GM19463 (cell line): ENCODE measurements around the gene TNNC2.
"Not testable (repeated sequence)": the region's sequence is repeated elsewhere in the genome, so short reads cannot be mapped to it uniquely, and the experiment has no call there.

Source experiments
- ATAC-seq: cut with Tn5 transposase; IDR thresholded peaks from one replicate; pipeline ENCODE4 v1.9.1; 2021; ENCODE audit warnings: mild to moderate bottlenecking, moderate library complexity; ENCODE audit not compliant: unreplicated experiment

The TNNC2 gene

DNA sequence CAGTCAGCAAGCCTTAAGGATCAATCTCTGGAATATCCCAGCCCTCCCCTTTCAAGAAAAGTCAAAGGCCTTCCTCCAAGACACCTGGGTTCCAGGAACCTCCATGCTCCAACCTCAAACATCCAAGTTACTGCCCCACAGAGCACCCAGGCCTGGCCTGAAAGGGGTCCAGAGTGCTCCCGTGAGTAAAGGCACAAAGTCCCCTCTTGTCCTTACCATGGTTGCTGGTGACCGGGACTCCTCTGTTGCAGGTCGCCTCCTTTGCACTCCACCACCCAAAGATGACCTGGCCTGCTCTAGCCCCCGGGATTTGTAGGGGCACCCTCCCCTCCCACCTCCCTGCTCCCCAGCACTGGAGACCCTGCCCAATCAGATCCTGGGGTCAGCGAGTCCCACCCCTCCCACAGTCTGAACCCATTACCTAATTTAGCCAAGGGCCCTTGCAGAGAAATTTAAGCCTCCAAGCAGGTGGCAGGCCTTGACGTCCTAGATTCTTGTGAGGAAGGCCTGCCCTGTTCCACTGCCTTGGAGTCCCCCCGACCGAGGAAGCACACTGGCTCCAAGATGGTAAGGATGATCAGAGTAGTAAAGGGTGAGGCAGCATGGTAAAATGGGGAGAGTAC lies at the start of gene TNNC2:
Gene TNNC2, minus strand, starts transcription at position 283 of the 623 bp plus-strand sequence. Its CDS starts 64 bp downstream, at position 219.
- ATAC-seq = no peak

DNA sequence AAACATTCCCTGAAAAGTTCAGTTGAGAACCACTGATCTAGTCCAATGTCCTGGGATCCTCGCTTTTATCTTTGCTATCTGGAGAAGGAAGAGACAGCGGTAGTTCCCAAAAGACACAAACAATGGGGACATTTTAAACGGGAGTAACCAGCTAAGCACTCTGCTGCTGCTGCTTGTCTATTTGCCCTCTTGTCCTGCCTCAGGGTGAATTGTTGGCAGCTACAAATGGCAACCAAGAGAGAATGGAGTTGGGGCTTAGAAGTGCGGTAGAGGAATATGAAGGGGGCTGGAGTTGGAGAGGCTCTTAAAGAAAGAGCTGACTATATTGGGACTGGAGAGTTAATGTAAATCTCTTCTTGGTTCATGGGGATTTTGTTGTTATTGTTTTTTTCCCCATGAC lies 47.5 kb upstream of the TNNC2 start:
- no peak for ATAC-seq

DNA sequence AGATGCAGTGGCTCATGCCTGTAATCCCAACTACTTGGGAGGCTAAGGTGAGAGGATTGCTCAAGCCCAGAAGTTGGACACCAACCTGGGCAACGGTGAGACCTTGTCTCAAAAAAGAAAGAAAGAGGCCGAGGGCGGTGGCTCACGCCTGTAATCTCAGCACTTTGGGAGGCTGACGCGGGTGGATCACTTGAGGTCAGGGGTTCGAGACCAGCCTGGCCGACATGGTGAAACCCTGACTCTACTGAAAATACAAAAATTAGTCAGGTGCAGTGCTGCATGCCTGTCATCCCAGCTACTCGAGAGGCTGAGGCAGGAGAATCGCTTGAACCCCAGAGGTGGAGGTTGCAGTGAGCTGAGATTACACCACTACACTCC lies 47.0 kb upstream of the TNNC2 start:
- not testable (repeated sequence) for ATAC-seq

DNA sequence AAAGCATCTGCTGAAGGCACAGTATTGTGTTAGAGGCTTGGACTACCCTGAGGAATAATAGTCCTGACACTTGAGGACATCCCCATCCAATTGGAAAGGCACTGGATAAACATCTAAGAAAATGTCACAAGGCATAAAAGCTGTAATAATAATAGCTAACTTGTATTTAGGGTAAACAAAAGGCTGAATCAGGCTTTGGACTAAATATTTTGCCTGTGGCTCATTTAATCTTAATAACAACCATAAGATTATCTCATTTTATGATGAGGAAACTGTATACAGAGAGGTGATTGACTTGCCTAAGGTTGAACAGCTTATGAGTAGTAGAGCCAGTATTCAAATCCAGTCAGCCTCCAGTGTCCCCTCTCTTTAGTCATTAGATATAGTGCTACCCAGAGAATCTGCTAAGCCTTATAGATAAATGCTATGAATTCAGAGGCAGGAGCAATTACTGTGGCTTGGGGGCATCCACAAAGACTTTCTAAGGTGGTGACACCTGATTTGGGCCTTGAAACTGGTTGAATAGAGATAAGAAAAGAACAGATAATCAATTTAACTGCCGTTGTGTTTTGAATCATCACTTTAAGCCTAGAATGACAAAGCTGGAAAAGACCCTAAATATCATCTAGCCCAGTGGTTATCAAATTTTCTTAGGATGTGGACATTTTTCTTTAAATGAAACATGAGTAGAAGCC lies 46.4 kb upstream of the TNNC2 start:
- no peak for ATAC-seq

DNA sequence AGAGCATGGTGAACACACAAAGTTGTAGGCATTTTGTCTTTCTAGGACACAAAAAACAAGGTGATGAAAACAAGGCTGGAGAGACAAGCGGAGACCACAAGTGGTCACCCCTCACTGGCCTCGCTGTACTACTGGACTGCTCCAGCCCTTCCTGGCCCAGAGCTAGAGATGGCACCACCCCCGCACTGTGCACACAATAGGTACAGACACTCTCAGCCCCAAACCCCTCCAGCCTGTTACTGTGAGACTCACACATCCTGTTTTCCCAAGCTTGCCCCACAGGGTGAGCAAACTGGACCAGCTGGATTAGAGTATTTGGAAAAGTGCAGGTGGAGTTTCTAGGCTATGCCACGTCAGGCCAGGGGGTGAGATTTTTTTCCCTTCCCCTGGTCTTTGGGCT lies 45.5 kb upstream of the TNNC2 start:
- no peak for ATAC-seq

DNA sequence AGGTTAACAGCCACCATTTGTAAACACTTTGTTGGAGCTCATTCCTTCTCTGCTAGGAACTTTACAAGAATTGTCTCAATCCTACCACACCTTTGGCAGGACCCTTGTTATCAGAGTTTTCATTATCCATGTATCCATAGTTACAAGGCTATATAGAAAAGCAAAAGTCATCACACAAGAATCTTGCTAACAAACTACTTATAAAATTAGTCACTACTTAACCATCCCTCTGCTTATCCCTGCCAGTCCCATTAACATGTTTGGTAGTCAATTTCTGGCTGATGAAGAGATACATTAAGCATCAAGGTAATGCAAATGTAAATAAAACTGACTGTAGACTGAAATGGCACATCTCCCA lies 40.7 kb upstream of the TNNC2 start:
- no peak for ATAC-seq

DNA sequence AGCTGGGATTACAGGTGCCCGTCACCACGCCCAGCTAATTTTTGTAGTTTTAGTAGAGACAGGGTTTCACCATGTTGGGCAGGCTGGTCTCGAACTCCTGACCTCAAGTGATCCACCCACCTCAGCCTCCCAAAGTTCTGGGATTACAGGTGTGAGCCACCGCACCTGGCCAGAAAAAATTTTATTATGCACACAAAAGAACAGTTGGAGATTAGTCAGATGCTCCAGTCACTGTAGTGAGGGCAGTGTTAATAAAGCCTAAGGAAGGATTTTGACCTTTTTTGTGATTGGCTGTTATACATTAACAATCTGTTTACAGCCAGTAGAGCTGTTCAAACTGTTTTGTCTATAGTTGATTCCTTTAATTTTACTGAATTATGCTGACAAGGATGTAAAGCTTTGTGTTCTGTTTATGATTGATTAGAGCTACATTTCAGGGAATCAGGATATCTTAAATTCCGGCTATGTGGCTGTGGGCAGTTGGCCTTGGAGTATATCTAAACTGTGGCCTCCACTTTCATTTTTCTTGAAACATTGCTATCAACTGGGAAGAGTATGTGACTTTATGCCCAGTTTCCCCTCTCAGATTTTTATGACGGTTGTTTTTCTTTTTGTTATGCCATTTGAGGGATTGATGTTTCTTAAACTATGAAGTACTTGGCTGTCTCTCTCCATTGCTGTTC lies 40.2 kb upstream of the TNNC2 start:
- ATAC-seq = no peak

DNA sequence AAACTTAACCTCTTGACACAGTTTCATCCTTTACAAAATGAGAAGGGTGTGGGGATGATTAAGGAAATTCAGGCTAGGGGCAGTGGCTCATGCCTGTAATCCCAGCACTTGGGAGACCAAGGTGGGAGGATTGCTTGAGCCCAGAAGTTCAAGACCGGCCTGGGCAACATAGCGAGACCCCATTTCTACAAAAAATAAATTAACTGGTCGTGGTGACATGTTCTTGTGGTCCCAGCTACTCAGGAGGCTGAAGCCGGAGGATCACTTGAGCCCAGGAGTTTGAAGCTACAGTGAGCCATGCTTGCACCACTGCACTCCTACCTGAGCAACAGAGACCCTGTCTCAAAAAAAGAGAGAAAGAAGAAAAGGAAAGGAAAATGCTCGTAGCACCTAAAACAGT lies 39.3 kb upstream of the TNNC2 start:
- ATAC-seq = no peak

DNA sequence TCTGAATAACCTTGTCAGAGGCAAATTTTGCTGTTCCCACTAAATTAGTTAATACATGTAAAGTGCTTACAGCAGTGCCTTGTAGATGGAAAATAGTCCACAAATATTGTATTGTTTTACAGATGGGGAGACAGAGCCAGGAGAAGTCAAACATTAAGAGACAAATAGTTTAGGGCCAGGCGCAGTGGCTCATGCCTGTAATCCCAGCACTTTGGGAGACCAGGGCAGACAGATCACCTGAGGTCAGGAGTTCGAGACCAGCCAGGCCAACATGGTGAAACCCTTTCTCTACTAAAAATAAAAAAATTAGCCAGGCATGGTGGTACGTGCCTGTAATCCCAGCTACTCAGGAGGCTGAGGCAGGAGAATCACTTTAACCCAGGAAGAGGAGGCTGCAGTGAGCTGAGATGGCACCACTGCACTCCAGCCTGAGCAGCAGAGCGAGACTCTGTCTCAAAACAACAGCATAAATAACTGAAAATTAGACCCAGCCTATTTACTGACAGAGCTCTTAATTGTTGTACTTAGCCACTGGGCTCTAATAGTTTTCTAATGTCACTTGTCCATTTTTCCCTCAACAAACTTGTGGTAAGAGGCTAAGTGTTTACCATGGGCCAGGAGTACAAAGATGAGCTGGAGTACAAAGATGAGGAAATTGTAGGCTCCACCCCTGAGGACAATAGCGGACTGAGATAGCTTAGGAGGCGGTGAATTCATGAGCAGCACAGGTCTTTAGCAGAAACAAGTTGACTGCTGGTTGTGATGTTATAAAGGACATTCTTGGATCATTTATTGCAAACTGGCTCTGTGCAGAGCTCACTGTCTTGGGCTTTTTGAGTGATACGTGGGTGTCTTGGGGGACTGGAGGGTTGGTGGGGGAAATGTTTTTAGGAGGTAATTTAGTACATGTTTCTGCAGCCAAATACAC lies 36.7 kb upstream of the TNNC2 start:
- ATAC-seq = no peak

DNA sequence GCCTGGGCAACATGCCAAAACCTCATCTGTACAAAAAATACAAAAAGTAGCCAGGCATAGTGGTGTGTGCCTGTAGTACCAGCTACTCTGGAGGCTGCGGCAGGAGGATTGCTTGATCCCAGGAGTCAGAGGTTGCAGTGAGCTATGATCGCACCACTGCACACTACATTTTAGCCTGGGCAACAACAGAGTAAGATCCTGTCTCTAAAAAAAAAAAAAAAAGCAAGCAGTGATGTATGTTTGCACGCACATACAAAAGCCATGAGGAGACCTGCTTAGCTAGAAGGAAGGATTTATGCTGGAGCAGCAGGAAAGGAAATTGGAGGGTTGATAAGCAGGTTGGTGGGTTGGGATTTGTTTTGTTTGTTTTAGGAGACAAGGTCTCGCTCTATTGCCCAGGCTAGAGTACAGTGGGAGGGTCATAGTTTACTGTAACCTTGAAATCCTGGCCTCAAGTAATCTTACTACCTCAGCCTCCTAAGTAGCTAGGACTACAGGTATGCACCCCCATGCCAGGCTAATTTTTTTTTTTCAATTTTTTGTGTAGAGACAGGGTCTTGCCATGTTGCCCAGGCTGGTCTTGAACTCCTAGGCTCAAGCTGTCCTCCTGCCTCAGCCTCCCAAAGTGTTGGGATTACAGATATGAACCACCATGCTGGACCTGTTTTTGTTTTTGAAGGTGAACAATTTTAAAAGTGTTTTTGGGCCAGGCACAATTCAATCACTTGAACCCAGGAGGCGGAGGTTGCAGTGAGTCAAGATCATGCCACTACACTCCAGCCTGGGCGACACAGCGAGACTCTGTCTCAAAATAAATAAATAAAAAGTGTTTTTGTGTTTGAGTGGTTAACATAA lies 34.3 kb upstream of the TNNC2 start:
- ATAC-seq = no peak

DNA sequence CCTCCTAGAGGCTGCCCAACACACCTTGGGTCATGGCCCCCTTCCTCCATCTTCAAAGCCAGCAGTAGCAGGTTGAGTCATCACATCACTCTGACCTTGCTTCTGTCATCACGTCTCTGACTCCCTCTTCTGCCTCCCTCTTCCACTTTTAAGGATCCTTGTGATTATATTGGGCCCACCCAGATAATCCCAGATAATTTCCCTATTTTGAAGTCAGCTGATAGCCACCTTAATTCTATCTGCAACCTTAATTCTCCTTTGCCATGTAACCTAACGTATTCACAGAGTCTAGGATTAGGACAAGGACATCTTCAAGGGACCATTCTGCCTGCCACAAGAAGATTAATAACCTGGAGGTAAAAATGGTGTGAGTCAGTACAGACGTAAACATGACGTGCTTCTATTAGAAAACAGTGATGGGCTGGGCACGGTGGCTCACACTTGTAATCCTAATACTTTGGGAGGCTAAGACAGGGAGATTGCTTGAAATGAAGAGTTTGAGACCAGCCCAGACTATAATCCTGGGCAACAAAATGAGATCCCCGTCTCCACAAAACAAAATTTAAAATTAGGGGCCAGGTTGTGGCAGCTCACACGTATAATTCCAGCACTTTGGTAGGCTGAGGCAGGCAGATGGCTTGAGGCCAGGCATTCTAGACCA lies 33.6 kb upstream of the TNNC2 start:
- no peak for ATAC-seq

DNA sequence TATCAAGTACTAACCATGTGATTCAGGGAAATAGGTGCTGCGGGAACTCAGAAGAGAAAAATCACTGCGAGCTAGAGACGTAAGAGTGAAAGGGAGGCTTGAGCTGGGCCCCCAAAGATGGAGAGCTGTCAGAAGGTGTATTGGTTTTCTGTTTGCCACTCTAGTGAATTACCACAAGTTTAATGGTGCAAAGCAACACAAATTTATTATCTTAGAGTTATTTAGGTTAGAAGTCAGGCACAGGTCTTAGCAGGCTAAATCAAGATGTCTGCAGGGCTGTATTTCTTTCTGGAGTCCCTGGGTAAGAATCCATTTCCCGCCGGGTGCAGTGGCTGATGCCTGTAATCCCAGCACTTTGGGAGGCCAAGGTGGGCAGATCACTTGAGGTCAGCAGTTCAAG lies 32.8 kb upstream of the TNNC2 start:
- no peak for ATAC-seq

DNA sequence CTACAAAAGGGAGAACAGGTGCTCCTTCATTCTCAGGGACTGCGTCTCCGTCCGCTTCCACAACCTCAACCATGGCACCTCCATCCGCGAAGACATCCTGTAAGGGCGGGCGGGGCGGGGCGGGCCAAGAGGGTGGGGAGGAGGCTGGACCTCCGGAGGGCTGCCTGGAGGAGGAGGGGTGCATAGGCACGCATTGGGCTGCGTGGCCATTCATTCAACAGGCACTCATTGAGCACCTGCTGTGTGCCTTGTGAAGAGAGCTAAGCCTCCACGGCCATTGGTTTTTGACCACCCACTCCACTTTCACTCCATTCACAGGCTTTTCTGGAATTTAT lies 30.7 kb upstream of the TNNC2 start:
- ATAC-seq = peak; percentile 27

DNA sequence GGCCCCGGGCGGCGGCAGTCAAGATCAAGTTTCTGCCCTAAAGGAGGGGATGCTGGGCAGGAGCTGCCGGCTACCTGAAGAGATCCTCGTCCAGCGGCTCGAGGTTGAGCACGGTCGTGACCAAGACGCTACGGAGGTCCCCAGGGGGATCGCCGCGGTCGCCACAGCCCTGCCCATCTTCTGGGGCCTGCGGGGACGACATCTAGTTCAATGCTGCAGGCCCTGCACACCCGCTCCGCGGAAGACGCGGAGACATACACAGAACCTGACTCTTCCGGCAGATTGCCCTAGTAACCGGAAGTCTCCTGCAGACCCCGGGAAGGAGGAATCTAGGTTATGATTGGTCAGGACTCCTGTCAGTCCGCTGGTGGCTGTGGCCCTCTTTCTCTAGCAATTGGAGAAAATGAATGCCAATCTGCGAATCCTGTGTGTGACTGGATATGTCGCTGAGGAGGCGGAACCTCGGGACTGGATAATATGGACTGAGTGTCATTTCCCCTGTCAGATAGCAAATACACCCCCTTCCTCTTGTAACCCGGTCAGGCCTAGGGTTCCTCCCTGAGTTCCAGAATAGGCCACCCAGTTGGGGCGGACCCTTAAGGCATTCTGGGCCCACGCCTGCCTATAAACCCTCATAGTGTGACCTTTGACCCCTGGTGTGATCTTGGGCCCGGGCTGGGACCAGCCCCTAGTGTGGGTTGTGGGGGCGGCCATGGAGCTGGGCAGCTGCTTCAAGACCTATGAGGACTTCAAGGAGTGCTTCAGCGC lies 30.2 kb upstream of the TNNC2 start, which contains the start of the genes ACOT8 and ZSWIM3:
Gene ACOT8, minus strand, starts transcription at position 279 of the 768 bp plus-strand sequence. Its CDS starts 77 bp downstream, at position 202.
Gene ZSWIM3, plus strand, starts transcription at position 501 of the 768 bp plus-strand sequence. Its CDS starts 212 bp downstream, at position 713.
- ATAC-seq = peak; percentile 93

DNA sequence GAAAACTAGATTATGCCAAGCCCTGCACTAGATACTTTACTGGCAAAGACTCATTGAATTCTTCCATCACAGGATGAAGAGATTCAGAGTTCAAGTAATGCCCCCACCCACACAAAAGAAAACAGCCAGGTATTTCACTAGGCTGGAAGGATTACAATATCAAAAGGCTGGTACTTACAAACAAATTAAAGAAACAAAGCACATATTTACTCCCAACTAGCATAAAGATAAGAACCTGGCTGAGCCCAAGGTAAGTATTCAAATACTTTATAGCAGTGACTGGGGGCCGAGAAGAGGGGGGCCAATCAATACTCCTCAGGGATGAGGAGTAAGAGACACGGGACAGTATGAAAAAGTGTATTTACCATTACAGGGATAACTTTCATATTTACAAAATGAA lies 26.4 kb upstream of the TNNC2 start:
- no peak for ATAC-seq

DNA sequence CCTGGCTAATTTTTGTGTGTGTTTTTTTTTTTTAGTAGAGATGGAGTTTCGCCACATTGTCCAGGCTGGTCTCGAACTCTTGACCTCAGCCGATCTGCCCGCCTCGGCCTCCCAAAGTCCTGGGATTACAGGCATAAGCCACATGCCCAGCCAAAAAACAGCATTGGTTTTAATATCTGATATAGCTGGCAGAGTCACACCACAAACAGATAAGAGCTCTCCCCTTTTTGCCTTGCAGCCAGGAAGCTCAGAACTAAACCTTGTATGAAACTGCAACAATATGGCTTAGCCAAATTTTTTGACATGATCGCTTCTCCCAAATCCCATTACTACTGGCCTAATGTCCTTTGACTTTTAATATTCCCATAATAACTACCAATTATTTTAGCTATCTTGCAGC lies 25.2 kb upstream of the TNNC2 start:
- no peak for ATAC-seq

DNA sequence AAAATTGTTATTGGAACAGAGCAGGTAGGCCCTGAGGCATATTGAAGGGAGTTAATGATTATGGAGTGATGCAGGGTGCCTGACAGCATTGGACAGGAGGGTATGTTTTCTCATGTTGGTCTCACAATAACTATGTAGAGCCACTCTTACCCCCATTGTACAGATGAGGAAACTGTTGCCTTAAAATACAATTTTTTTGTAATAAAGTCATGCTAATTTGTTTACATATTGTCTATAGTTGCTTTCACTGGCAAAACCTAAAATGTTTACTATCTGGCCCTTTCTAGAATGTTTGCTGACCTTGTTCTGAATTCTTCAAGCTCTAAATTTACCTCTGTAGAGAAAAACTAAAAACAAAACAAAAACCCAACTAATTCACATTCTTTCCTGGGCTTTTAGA lies 24.4 kb upstream of the TNNC2 start:
- no peak for ATAC-seq

DNA sequence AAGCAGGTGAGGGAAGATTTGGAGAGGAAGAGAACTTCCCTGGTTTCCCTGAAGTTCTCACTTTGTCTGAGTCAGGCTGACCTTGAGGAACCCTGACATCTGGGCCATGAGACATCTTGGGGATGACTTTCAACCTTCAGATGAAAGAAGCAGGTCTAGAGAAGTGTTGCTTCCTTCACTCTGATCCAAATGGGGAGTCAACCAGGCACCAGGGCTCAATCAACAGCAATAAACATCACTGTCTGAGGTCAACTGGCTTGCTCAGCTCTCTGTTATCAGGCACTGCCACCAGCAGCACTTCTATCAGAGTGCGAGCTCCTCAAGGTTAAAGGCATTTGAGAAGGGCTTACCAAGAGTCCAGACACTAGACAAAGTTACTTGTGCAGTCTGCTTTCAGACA lies 23.8 kb upstream of the TNNC2 start:
- ATAC-seq = no peak

DNA sequence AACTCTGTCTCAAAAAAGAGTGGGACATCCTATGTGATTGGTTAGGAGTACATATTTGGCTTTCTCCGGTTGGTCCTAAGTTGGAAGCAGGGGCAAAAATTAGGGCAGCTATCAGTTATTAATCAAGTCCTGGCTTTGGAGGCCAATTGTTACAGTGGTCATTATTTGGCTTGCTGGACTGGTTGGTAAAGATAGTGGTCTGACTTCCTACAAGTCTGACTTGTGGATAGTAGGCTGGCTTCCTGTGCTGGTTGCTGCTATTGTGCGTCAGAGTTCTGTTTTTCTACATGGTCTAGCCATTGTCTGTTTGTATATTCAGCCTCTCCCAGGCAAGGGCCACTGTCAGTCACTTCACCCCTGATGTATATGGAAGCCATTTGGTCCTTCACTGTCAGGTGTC lies 23.1 kb upstream of the TNNC2 start:
- no peak for ATAC-seq
